Measurements from ENCODE around the gene MAMDC4.

MAMDC4 gene

DNA sequence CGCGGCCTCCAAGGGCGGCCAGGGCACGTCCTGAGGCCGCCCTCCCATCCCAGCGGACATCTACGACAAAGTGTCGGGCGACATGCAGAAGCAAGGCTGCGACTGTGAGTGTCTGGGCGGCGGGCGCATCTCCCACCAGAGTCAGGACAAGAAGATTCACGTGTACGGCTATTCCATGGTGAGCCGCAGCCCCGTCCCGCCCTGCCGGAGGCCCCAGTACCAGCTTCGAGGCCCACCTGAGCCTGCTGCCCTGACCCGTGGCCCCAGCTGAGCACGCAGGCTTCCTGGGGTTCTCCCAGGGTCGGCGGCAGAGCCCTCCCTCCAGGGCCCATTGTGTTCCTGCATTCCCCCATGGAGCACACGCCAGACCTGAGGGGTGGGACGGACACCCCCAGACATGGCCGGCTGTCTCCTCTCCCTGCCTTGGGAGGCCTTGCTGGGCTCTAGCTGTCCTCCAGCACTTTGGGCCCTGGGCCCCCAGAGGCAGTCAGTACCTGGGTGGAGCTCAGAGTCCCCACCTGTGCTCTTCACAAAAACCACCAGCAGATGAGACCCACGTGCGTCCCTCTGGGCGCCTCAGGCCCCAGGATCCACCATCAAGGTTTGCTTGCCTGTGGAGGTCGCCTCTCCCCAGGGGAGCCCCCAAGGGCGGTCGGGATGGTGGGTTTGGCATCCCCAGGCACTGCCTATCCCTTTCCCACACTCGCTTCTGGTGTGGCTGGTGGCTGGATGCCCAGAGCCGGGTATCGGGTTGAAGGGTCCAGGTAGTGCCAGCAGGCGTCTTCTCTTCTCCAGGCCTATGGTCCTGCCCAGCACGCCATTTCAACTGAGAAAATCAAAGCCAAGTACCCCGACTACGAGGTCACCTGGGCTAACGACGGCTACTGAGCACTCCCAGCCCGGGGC lies 1.9 kb upstream of the MAMDC4 start:
- no peak for DNase-seq

DNA sequence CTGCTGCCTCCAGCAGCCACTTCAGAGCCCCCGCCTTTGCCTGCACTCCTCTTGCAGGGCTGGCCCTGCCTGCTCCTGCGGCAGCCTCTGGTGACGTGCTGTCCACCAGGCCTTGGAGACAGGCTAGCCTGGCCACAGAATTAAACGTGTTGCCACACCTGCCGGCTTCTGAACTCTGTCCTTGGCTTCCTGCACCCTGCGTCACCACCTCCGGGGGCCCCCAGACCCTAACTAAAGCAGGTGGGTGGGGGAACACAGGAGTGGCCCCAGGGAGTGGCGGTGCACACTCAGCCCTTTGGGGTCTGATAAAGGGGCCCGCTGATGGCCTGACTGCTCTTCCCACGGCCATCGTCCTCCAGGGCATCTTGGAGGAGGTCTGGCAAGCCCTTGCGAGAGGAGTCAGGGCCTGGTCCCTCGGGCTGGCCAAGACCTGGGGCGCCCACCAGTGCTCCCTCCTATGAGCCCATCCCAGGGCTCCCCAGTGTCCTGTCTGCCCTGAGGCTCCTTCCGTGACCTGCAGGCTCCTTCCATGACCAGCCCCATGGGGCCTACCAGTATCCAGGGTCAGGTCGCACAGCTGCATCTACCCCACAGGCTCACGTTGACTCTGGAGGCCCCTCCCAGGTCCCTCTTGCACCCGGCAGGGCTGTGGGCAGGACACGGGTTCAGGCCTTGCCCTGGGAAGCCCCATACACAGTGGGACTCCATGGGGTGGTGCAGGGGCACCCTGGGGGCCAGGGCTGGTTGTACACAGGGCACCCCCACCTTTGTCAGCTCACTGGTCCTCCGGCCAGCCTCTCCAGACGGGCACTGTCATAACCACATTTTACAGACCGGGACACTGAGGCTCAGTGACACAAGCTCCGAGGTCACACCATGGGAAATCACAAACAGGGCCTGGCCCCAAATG lies 1.0 kb upstream of the MAMDC4 start:
- no peak for DNase-seq

DNA sequence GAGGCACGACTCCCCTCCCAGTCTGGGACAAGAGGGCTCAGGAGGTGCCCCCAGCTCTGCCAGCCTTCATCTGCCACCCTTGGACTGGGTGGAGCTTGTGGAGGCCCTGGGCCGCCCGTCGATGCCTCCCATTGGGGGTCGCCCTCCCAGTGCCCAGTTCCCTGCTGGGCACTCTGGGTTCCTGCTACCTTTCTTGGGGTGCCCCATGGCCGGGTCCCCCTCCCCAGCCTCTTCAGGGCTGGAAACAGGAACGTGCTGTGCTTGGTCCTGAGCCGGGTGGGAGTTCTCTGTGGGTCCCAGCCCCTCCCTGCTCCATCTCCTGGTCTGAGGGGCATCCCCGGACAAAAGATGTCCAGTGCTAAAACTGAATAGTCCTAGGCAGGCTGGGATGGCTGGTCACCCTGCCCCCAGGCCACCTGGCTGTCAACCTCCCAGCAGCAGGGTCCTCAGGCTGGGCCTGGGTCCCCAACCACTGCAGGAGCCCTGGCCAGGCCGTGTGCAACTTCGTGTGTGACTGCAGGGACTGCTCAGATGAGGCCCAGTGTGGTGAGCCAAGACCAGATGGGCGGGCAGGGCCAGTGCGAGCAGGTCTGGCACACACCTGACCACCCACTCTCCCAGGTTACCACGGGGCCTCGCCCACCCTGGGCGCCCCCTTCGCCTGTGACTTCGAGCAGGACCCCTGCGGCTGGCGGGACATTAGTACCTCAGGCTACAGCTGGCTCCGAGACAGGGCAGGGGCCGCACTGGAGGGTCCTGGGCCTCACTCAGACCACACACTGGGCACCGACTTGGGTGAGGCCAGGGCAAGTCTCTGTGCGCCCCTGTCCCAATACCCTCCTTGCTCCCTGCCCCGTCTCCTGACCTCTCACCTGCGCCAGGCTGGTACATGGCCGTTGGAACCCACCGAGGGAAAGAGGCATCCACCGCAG lies 784 bp downstream of the MAMDC4 start:
- no peak for DNase-seq

GRCh38 chr9:136853596-136854112 lies 1.5 kb downstream of the MAMDC4 start:
- DNase-seq = no peak

DNA sequence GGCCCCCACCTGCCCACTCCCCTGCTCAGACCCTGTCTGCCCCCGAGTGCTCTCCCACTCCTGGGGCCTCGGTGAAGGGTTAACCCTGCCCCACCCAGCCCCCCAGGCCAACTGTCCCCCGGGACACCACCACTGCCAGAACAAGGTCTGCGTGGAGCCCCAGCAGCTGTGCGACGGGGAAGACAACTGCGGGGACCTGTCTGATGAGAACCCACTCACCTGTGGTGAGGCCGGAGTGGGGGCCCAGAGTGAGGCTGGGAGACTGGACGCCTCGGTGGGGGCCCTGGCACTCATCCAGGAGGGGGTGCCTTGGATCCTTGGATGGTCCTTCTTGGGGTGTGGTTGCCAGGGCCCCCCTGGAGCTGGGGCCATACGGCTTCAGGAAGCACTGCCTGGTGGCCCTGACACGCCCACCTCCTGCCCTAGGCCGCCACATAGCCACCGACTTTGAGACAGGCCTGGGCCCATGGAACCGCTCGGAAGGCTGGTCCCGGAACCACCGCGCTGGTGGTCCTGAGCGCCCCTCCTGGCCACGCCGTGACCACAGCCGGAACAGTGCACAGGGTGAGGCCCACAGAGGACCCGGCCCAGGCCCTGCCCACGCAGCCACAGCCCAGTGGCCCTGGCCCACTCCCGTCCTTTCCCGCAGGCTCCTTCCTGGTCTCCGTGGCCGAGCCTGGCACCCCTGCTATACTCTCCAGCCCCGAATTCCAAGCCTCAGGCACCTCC lies 2.1 kb downstream of the MAMDC4 start:
- DNase-seq = no peak

- no peak for DNase-seq
Observed at GRCh38 chr9:136854842-136855460, 2.8 kb downstream of the MAMDC4 start.

DNA sequence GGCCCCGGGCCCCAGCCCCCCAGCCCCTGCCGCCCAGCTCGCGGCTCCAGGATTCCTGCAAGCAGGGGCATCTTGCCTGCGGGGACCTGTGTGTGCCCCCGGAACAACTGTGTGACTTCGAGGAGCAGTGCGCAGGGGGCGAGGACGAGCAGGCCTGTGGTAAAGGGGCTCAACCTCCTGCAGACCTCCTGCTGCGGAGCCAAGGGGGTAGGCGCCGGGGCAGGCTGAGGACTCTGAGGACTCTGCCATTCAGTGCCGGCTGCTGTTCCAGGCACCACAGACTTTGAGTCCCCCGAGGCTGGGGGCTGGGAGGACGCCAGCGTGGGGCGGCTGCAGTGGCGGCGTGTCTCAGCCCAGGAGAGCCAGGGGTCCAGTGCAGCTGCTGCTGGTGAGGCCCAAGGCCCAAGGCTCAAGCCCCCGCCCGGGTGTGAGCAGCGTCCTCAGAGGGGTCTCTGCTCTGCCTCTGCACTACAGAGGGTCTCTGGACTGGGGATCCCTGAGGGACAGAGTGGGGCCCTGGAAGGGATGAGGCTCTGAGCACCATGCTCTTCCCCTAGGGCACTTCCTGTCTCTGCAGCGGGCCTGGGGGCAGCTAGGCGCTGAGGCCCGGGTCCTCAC lies 3.4 kb downstream of the MAMDC4 start:
- no peak for DNase-seq

DNA sequence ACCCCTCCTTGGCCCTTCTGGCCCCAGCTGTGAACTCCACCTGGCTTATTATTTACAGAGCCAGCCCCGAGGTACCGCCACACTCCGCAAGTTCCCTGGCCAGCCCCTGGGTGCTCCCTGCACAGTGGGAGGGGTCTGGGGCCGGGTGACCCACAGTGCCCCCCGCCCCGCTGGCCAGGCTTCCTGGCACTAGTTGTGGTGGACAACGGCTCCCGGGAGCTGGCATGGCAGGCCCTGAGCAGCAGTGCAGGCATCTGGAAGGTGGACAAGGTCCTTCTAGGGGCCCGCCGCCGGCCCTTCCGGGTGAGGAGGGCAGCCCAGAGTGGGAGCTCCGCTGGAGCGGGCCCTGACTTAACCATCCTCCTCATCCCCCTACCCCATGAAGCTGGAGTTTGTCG lies 3.9 kb downstream of the MAMDC4 start:
- DNase-seq = no peak

DNA sequence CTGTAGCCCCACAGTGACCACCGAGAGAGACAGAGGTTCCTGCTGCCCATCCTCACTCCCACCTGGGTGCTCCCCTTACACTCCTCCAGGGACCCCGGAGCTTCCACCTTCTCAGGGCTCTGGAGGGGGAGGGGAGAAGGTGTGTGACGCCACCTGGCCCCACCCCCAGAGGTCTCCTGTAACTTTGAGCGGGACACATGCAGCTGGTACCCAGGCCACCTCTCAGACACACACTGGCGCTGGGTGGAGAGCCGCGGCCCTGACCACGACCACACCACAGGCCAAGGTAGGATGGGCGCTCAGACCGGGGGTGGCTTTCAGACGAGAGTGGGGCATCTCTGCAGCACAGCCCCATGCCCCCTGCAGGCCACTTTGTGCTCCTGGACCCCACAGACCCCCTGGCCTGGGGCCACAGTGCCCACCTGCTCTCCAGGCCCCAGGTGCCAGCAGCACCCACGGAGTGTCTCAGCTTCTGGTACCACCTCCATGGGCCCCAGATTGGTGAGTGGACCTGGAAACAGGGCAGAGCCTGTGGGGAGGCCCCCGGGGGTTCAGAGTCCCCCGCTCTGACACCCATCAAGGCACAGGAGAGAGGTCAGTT lies 4.5 kb downstream of the MAMDC4 start:
- no peak for DNase-seq

DNA sequence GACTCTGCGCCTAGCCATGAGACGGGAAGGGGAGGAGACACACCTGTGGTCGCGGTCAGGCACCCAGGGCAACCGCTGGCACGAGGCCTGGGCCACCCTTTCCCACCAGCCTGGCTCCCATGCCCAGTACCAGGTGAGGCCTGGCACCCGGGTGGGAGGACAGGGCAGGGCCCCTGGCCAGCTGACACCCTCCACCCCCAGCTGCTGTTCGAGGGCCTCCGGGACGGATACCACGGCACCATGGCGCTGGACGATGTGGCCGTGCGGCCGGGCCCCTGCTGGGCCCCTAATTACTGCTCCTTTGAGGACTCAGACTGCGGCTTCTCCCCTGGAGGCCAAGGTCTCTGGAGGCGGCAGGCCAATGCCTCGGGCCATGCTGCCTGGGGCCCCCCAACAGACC lies 5.0 kb downstream of the MAMDC4 start:
- DNase-seq = no peak

DNA sequence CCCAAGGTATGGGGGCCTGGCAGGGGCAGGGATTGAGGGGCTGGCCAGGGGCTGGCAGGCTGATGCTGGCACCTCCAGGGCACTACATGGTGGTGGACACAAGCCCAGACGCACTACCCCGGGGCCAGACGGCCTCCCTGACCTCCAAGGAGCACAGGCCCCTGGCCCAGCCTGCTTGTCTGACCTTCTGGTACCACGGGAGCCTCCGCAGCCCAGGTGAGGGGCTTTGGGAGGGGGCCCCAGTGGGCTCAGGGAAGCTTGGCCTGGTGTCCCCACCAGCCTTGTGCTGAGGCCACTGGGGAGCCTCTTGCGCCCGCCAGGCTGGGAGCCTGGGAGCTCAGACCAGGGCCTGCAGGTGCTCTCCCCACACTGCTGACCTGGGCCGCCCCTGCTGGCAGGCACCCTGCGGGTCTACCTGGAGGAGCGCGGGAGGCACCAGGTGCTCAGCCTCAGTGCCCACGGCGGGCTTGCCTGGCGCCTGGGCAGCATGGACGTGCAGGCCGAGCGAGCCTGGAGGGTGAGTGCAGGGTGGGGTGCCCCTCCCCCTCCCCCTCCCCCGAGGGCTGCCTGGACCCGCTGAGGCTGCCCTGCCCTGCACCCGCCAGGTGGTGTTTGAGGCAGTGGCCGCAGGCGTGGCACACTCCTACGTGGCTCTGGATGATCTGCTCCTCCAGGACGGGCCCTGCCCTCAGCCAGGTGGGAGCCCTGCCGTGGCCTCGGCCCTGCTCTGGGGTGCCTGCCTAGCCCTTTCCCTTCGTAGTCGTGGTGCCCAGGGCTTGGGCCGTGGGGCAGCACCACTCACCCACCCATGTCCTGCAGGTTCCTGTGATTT lies 5.7 kb downstream of the MAMDC4 start:
- no peak for DNase-seq

DNA sequence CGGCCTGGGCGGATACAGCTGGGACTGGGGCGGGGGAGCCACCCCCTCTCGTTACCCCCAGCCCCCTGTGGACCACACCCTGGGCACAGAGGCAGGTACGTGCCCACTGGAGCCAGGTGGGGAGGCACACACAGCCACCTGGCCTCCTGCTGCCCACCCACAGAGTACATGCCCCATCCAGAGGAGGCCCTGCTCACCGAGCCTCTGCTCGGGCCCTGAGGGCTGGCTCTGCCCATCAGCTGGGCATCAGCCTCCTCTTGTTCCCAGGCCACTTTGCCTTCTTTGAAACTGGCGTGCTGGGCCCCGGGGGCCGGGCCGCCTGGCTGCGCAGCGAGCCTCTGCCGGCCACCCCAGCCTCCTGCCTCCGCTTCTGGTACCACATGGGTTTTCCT lies 6.3 kb downstream of the MAMDC4 start:
- DNase-seq = no peak

- DNase-seq = no peak
Observed at GRCh38 chr9:136858844-136859757, 7.0 kb downstream of the MAMDC4 start.

DNA sequence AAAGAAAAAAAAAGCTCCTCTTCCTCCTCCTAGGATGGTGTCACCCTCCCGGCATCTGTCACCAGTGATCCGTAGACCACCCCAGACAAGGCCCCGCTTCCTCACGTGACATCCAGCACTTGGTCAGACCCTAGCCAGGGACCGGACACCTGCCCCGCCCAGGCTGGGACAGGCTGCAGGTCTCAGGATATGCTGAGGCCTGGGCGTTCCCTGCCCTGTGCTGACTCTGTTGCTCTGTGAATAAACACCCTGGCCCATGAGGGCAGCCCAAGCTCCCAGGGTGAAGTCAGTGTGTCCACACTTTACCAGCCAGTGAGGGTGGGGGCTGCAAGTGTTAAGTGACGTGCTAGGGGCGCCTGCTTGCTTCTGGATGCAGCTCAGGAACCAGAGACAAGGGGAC lies 8.4 kb downstream of the MAMDC4 start:
- DNase-seq = no peak

- no peak for DNase-seq
Observed at GRCh38 chr9:136860933-136861873, 9.1 kb downstream of the MAMDC4 start.

DNA sequence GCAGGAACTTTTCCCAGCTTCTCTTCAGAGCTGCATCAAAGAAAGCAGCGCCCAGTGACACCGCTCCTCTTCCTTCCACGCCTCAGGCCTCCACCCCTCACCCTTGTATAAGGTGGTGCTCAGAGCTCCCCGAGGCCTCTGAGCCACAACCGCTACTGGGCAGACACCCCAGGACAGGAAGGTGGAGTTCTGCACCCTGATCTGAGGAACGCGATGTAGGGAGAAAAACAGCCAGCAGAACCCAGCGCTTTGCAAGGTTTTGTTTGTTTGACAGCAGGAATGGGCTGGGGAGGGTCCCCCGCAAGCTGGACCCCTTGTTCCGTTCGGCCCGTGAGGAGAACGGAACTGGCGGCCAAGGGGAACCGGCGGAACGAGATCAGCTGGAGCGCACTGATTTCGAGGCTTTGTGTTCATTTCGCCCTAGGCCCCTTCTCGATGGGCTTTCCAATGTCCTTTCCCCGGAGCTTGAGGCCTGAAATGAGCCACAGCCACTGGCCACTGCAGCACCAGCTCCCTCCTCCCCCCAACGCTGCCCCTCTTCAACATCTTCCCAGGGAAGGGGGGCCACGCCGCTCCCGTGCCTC lies 9.8 kb downstream of the MAMDC4 start:
- no peak for DNase-seq
